GM19372 (cell line): ENCODE measurements around the gene MGRN1.

ENCODE experiments used
- ATAC-seq: cut with Tn5 transposase; IDR thresholded peaks from one replicate; pipeline ENCODE4 v1.9.1; 2021; ENCODE audit warnings: mild to moderate bottlenecking, low read depth, moderate library complexity; ENCODE audit not compliant: unreplicated experiment

MGRN1 gene

GRCh38 chr16:4624015-4624826, at the start of gene MGRN1:
MGRN1 (plus strand) TSS chr16:4624826; CDS start chr16:4624961, 135 bp downstream.
- ATAC-seq = peak; percentile 58

GRCh38 chr16:4574919-4575705, 49.5 kb upstream of the MGRN1 start:
- ATAC-seq = no peak

- ATAC-seq = no peak
Measured at GRCh38 chr16:4576008-4576407, 48.6 kb upstream of the MGRN1 start.

- ATAC-seq = no peak
Measured at GRCh38 chr16:4578961-4579530, 45.6 kb upstream of the MGRN1 start.

- no peak for ATAC-seq
Measured at GRCh38 chr16:4580250-4580649, 44.4 kb upstream of the MGRN1 start.

- no peak for ATAC-seq
Measured at GRCh38 chr16:4583906-4584305, 40.7 kb upstream of the MGRN1 start.

- no peak for ATAC-seq
Measured at GRCh38 chr16:4586291-4586690, 38.3 kb upstream of the MGRN1 start.

GRCh38 chr16:4588386-4588785, 36.2 kb upstream of the MGRN1 start:
- ATAC-seq = no peak

GRCh38 chr16:4588961-4589360, 35.7 kb upstream of the MGRN1 start:
- ATAC-seq = no peak

GRCh38 chr16:4591191-4591590, 33.4 kb upstream of the MGRN1 start:
- no peak for ATAC-seq

GRCh38 chr16:4591706-4592470, 32.7 kb upstream of the MGRN1 start:
- no peak for ATAC-seq

- ATAC-seq = no peak
Measured at GRCh38 chr16:4593086-4593485, 31.5 kb upstream of the MGRN1 start.

GRCh38 chr16:4594433-4595410, 29.9 kb upstream of the MGRN1 start:
- ATAC-seq = no peak

GRCh38 chr16:4597174-4597573, 27.5 kb upstream of the MGRN1 start:
- no peak for ATAC-seq

- ATAC-seq = no peak
Measured at GRCh38 chr16:4599037-4599436, 25.6 kb upstream of the MGRN1 start.

- no peak for ATAC-seq
Measured at GRCh38 chr16:4599545-4599944, 25.1 kb upstream of the MGRN1 start.

- ATAC-seq = no peak
Measured at GRCh38 chr16:4601036-4601863, 23.4 kb upstream of the MGRN1 start.

GRCh38 chr16:4601864-4602186, 22.8 kb upstream of the MGRN1 start:
- ATAC-seq = no peak

GRCh38 chr16:4602331-4602730, 22.3 kb upstream of the MGRN1 start:
- no peak for ATAC-seq
